Left ventricle myocardium inferior (tissue), 1 donor: ENCODE results near the gene DZIP1L. TPM values are rescaled to one million over a fixed set of nuclear protein-coding genes. Genes with fewer than 3 reads are reported as not detected.
"Not testable (repeated sequence)": the region's sequence is repeated elsewhere in the genome, so short reads cannot be mapped to it uniquely, and the experiment has no call there.

Experiments used
- DNase-seq: peaks from one replicate; pipeline ENCODE4 v3.0.0-alpha.2; 2020
- H3K27ac ChIP-seq: fragments of 200-600 bp; replicated peaks from 2 replicates; pipeline ENCODE4 v1.8.0; 2021
- H3K27me3 ChIP-seq: fragments of 200-600 bp; 2 replicates; pipeline ENCODE4 v1.8.0; 2021; ENCODE audit warnings: low read depth
- H3K36me3 ChIP-seq: fragments of 200-600 bp; 2 replicates; pipeline ENCODE4 v1.8.0; 2021
- H3K4me1 ChIP-seq: fragments of 200-600 bp; 2 replicates; pipeline ENCODE4 v1.8.0; 2021
- H3K4me3 ChIP-seq: fragments of 200-600 bp; 2 replicates; pipeline ENCODE4 v1.8.0; 2021; ENCODE audit warnings: mild to moderate bottlenecking, moderate library complexity
- H3K9me3 ChIP-seq: fragments of 200-600 bp; replicated peaks from 2 replicates; pipeline ENCODE4 v1.8.0; 2021
- intact Hi-C: fragments of 100-400 bp; cut with micrococcal nuclease; formaldehyde crosslinking; loops from one replicate; pipeline ENCODE4 v1.11.0; 2022
- long read RNA-seq: library from polyadenylated mRNA; unstranded; transcript quantifications from one replicate; pipeline ENCODE4 v2.0.0, GENCODE V29; 2021
- total RNA-seq: library from RNA; stranded (reverse); fragmentation: NEBNext Ultra II Directional; extraction: Animal tissue kit (Norgen Biotek cat#: 25700); gene quantifications from one replicate; pipeline ENCODE4 v1.2.1, GENCODE V29; 2021
- TF ChIP-seq, protein P1 (sequence below): fragments of 200-600 bp; IDR thresholded peaks from 2 replicates; pipeline ENCODE4 v1.8.0; 2021; ENCODE audit warnings: antibody characterized with exemption, mild to moderate bottlenecking, borderline replicate concordance
- donor health status: DM: no; HTN: yes; CAD: no; lungs with severe emphysema.

Gene DZIP1L, protein sequence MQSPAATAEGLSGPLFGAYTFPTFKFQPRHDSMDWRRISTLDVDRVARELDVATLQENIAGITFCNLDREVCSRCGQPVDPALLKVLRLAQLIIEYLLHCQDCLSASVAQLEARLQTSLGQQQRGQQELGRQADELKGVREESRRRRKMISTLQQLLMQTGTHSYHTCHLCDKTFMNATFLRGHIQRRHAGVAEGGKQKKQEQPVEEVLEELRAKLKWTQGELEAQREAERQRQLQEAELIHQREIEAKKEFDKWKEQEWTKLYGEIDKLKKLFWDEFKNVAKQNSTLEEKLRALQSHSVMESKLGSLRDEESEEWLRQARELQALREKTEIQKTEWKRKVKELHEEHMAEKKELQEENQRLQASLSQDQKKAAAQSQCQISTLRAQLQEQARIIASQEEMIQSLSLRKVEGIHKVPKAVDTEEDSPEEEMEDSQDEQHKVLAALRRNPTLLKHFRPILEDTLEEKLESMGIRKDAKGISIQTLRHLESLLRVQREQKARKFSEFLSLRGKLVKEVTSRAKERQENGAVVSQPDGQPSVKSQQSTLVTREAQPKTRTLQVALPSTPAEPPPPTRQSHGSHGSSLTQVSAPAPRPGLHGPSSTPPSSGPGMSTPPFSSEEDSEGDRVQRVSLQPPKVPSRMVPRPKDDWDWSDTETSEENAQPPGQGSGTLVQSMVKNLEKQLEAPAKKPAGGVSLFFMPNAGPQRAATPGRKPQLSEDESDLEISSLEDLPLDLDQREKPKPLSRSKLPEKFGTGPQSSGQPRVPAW
- 4.7 TPM for total RNA-seq
- long read RNA-seq, partial matches to known transcripts, result 0 of 2 reads
- long read RNA-seq, other reads (novel, unspliced or antisense), result 1 of 2 reads

DNA sequence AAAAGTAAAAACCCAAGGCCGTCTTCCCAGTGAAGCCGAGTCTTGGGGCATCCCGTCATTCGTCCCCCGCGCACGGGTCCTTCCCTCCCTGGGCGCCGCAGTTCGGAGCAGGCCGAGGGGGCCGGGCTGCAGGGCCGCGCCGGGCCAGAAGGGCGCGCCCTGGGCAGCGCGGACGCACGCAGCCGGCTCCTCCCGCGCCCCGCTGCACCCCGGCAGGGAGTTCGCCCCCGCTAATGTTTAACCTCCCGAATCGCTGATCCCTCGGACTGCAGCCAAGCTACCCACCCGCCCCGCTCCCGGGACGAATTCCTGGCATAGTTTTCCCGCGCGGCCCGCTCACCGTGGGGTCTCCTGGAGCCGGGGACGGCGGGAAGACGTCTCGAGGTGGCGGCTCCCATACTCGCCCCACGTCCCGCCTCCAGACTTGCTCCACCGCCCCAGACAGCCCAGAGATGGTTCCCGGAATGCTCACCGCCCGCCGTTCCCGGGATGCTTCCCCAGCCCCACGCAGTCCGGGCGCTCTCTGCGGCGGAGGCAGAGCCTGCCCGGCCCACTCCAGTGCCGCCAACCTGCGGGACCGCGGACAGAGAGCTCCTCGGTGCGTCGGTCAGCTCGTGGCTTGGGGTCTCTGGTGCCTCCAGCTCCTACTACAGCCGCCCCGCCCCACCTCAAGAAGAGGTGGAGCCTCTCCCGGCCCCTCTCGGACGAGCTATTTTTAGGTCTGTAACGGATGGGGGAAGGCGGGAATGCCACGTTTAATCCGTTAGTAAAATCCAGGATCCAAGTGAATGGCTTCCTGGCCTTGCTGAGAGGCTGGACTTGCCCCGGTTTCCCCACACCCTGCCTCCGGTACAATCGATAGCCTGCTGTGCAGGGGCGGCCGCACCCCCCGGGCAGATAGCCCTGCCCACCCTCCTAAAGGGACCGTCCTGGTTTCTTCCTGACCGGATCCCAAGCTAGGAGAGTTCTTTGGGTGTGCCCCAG is at the start of gene DZIP1L:
TSS of gene DZIP1L (minus strand) at position 621 of the 984 bp plus-strand sequence. CDS start 11,637 bp downstream, outside the sequence.
- H3K9me3 ChIP-seq, result no peaks in the 10 kb centered on the region
- H3K27ac ChIP-seq, result peak within 1 kb of the TSS; percentile 92
- intact Hi-C loops, result loop anchor here (5.0 kb wide), 1 partner anchor 48 kb away; no protein-coding TSS in a partner anchor
- H3K4me3 ChIP-seq, result peak within 1 kb of the TSS; percentile 81
- peaks cover 32% of the 10 kb centered on the region for H3K4me1 ChIP-seq
- DNase-seq, result peak; percentile 69
- TF ChIP-seq, protein P1, sequence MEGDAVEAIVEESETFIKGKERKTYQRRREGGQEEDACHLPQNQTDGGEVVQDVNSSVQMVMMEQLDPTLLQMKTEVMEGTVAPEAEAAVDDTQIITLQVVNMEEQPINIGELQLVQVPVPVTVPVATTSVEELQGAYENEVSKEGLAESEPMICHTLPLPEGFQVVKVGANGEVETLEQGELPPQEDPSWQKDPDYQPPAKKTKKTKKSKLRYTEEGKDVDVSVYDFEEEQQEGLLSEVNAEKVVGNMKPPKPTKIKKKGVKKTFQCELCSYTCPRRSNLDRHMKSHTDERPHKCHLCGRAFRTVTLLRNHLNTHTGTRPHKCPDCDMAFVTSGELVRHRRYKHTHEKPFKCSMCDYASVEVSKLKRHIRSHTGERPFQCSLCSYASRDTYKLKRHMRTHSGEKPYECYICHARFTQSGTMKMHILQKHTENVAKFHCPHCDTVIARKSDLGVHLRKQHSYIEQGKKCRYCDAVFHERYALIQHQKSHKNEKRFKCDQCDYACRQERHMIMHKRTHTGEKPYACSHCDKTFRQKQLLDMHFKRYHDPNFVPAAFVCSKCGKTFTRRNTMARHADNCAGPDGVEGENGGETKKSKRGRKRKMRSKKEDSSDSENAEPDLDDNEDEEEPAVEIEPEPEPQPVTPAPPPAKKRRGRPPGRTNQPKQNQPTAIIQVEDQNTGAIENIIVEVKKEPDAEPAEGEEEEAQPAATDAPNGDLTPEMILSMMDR, result peak; percentile 80
- no peaks in the 10 kb centered on the region for H3K27me3 ChIP-seq
- H3K36me3 ChIP-seq, result no peaks in the 10 kb centered on the region

DNA sequence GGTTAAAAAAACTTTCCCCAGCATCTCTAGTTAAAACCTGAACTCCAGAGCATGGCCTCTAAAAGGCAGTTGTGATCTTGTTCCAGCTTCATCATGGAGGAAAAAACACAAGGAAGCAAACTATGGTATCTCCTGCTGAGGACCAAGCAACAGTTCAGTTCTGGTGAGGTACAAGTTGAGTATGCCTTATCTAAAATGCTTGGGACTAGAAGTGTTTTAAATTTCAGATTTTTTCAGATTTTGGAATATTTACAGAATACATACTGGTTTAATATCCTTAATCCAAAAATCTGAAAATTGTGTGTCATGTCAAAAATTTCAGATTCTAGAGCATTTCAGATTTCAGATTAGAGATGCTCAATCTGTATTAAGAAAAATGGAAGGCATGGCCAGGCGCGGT is 49.7 kb upstream of the DZIP1L start:
- no peak overlapping the region for H3K4me3 ChIP-seq
- H3K9me3 ChIP-seq, result no peaks in the 10 kb centered on the region
- no peak overlapping the region for H3K27ac ChIP-seq
- H3K36me3 ChIP-seq, result peaks cover 92% of the 10 kb centered on the region
- intact Hi-C loops, result no loop called here
- DNase-seq, result no peak
- TF ChIP-seq, protein P1, result no peak
- H3K4me1 ChIP-seq, result no peaks in the 10 kb centered on the region
- H3K27me3 ChIP-seq, result no peaks in the 10 kb centered on the region

DNA sequence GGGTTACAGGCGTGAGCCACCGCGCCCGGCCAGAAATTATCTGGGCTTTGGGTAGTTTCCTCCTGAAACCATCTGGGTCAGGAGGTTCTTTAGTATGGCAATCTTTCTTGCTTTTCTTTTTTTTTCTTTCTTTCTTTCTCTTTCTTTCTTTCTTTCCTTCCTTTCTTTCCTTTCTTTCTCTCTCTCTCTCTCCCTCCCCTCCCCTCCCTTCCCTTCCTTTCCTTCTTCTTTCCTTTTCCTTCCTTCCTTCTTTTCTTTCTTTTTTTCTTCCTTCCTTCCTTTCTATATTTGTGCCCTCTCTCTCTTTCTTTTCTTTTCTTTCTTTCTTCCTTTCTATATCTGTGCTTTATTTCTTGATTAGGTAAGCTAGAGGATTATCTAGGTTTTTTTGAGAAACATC is 42.3 kb upstream of the DZIP1L start:
- Histone ChIP-seq H3K27ac (no peak overlapping the region), H3K27me3 (no peaks in the 10 kb centered on the region), H3K36me3 (peaks cover 27% of the 10 kb centered on the region), H3K4me1 (no peaks in the 10 kb centered on the region), H3K4me3 (no peak overlapping the region), H3K9me3 (peaks cover 13% of the 10 kb centered on the region)
- DNase-seq, result no peak
- intact Hi-C loops, result no loop called here
- TF ChIP-seq, protein P1, result no peak

DNA sequence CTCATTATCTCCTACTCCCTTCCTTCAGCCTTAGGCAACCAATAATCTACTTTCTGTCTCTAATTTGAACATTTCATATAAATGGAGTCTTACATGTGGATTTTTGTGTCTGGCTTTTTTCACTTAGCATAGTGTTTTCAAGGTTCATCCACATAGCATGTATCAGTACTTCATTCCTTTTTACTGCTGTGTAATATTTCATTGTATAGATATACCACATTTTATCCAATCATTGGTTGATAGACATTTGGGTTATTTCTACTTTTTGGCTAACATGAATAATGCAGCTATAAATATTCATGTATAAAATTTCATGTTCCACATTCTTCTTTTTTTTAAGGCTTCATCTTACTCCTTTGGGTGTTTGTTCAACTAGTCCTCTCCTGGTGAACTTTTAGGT is 39.1 kb upstream of the DZIP1L start:
- Histone ChIP-seq H3K4me3 (no peak overlapping the region), H3K36me3 (no peaks in the 10 kb centered on the region), H3K27ac (no peak overlapping the region), H3K9me3 (peaks cover 13% of the 10 kb centered on the region), H3K4me1 (no peaks in the 10 kb centered on the region), H3K27me3 (no peaks in the 10 kb centered on the region)
- TF ChIP-seq, protein P1, result no peak
- intact Hi-C loops, result no loop called here
- DNase-seq, result no peak

DNA sequence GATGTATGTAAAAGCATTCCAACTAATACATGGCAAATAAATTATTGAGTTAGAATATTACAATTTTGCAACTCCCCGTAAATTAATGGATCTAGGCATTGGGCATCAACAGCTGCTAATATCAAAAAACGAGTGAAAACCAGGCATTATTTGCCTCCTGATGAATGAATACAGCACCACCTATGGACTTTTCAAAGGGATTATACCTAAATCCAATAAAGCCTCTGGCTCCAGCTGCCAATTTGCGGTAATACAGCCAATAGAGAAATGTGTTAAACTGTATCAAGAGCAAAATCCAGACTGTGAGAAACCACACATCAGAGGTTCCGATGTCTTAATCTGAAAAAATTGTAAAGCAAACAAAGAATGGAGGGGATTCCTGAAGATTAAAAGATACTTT is 33.1 kb upstream of the DZIP1L start:
- intact Hi-C loops, result no loop called here
- no peak overlapping the region for H3K27ac ChIP-seq
- H3K4me1 ChIP-seq, result peaks cover 3% of the 10 kb centered on the region
- H3K4me3 ChIP-seq, result no peak overlapping the region
- peaks cover 7% of the 10 kb centered on the region for H3K9me3 ChIP-seq
- H3K36me3 ChIP-seq, result no peaks in the 10 kb centered on the region
- no peaks in the 10 kb centered on the region for H3K27me3 ChIP-seq
- TF ChIP-seq, protein P1, result no peak
- no peak for DNase-seq

DNA sequence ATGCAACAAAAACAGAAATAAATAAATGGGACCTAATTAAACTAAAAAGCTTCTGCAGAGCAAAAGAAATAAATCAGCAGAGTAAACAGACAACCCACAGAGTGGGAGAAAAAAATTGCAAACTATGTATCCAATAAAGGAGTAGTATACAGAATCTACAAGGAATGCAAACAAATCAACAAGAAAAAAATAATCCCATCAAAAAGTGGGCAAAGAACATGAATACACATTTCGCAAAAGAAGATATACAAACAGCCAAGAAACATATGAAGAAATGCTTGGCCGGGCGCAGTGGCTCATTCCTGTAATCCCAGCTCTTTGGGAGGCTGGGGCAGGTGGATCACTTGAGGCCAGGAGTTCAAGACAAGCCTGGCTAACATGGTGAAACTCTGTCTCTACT is 26.8 kb upstream of the DZIP1L start:
- DNase-seq, H3K27me3 ChIP-seq, H3K4me3 ChIP-seq, H3K27ac ChIP-seq, H3K4me1 ChIP-seq, H3K36me3 ChIP-seq, intact Hi-C loops: not testable (repeated sequence)
- H3K9me3 ChIP-seq, result peaks cover 11% of the 10 kb centered on the region
